Thymus (tissue), 11 donors: ENCODE measurements around the gene EXOC6B. TPM values are rescaled to one million over a fixed set of nuclear protein-coding genes. Genes with fewer than 3 reads are reported as not detected.

Source experiments
- DNase-seq, 9 donors: peaks; one replicate each; pipeline ENCODE4 v3.0.0-alpha.2; 2013; ENCODE audit warnings: low spot score in 9 of 9, low read depth in 6 of 9, missing footprints in 1 of 9
- H3K27ac ChIP-seq, 2 donors: one replicate each; pipeline ENCODE4 v1.5.1; 2013; ENCODE audit warnings: control low read depth in 1 of 2, low read depth in 1 of 2, low read length in 1 of 2, mild to moderate bottlenecking in 1 of 2, moderate library complexity in 1 of 2
- H3K27me3 ChIP-seq, 2 donors: one replicate each; pipeline ENCODE4 v1.5.1; 2013; ENCODE audit warnings: low read length in 1 of 2; ENCODE audit not compliant: control insufficient read depth in 2 of 2, insufficient read depth in 1 of 2
- H3K36me3 ChIP-seq, 2 donors: one replicate each; pipeline ENCODE4 v1.5.1; 2013; ENCODE audit warnings: low read length in 1 of 2, mild to moderate bottlenecking in 1 of 2, moderate library complexity in 1 of 2; ENCODE audit not compliant: control insufficient read depth in 2 of 2, insufficient read depth in 2 of 2
- H3K4me1 ChIP-seq, 2 donors: one replicate each; pipeline ENCODE4 v1.5.1; 2013; ENCODE audit warnings: low read length in 2 of 2; ENCODE audit not compliant: control insufficient read depth in 2 of 2, insufficient read depth in 2 of 2
- H3K4me3 ChIP-seq, 2 donors: one replicate each; pipeline ENCODE4 v1.5.1; 2013; ENCODE audit warnings: low read length in 2 of 2, control low read depth in 1 of 2, mild to moderate bottlenecking in 1 of 2
- H3K9me3 ChIP-seq, 2 donors: one replicate each; pipeline ENCODE4 v1.5.1; 2013; ENCODE audit warnings: low read length in 1 of 2, mild to moderate bottlenecking in 1 of 2; ENCODE audit not compliant: control insufficient read depth in 2 of 2, insufficient read depth in 1 of 2
- WGBS: extraction: QIAGEN DNeasy Blood & Tissue Kit; methylation state at CpG from one replicate; pipeline ENCODE4 v1.1.7; 2013; 5-methylcytosine and 5-hydroxymethylcytosine counted together
- polyA plus RNA-seq: library from polyadenylated mRNA; stranded (reverse); fragments of 200-250 nt; gene quantifications from one replicate; pipeline ENCODE4 v1.2.3, GENCODE V29; 2013
- total RNA-seq: library from RNA; stranded (reverse); fragments of 120-200 nt; gene quantifications from one replicate; pipeline ENCODE4 v1.2.4, GENCODE V29; 2013
- donor health status: healthy.

EXOC6B gene
- total and polyA plus RNA-seq, 2 donors: 5.0 to 6.2 TPM

- Histone ChIP-seq H3K9me3 (no peaks in the 10 kb centered on the region), H3K36me3 (no peaks in the 10 kb centered on the region), H3K4me1 (no peaks in the 10 kb centered on the region), H3K4me3 (no peak overlapping the region), H3K27me3 (no peaks in the 10 kb centered on the region), H3K27ac (no peak overlapping the region)
- no peak for DNase-seq
These were observed 22.1 kb downstream of the EXOC6B start for GRCh38 chr2:72803626-72804320.

GRCh38 chr2:72803151-72803550, 22.7 kb downstream of the EXOC6B start:
- no peak for DNase-seq
- H3K4me1 ChIP-seq: no peaks in the 10 kb centered on the region
- no peaks in the 10 kb centered on the region for H3K9me3 ChIP-seq
- no peak overlapping the region for H3K27ac ChIP-seq
- H3K36me3 ChIP-seq: no peaks in the 10 kb centered on the region
- no peak overlapping the region for H3K4me3 ChIP-seq
- H3K27me3 ChIP-seq: no peaks in the 10 kb centered on the region
- WGBS: 94% methylated on average over 1 of the region's 1 CpG

GRCh38 chr2:72800492-72800891, 25.3 kb downstream of the EXOC6B start:
- Histone ChIP-seq H3K36me3 (no peaks in the 10 kb centered on the region), H3K9me3 (no peaks in the 10 kb centered on the region), H3K4me3 (no peak overlapping the region)

GRCh38 chr2:72797740-72798139, 28.1 kb downstream of the EXOC6B start:
- H3K27ac ChIP-seq: no peak overlapping the region
- 98% methylated on average over 4 of the region's 4 CpGs for WGBS
- H3K4me3 ChIP-seq: no peak overlapping the region
- no peaks in the 10 kb centered on the region for H3K27me3 ChIP-seq
- DNase-seq: no peak
- no peaks in the 10 kb centered on the region for H3K9me3 ChIP-seq
- no peaks in the 10 kb centered on the region for H3K4me1 ChIP-seq
- no peaks in the 10 kb centered on the region for H3K36me3 ChIP-seq

More at GRCh38 chr2:72800492-72800891, 25.3 kb downstream of the EXOC6B start:
- Histone ChIP-seq H3K27me3 (no peaks in the 10 kb centered on the region), H3K27ac (no peak overlapping the region), H3K4me1 (no peaks in the 10 kb centered on the region)
- 96% methylated on average over 2 of the region's 2 CpGs for WGBS
- no peak for DNase-seq

GRCh38 chr2:72796766-72797165, 29.1 kb downstream of the EXOC6B start:
- no peak for DNase-seq
- H3K4me1 ChIP-seq: no peaks in the 10 kb centered on the region
- no peak overlapping the region for H3K27ac ChIP-seq
- no peaks in the 10 kb centered on the region for H3K36me3 ChIP-seq
- H3K4me3 ChIP-seq: no peak overlapping the region
- no peaks in the 10 kb centered on the region for H3K27me3 ChIP-seq
- H3K9me3 ChIP-seq: no peaks in the 10 kb centered on the region

GRCh38 chr2:72794572-72794971, 31.3 kb downstream of the EXOC6B start:
- Histone ChIP-seq H3K27me3 (no peaks in the 10 kb centered on the region), H3K36me3 (no peaks in the 10 kb centered on the region), H3K4me1 (no peaks in the 10 kb centered on the region), H3K4me3 (no peak overlapping the region), H3K27ac (no peak overlapping the region), H3K9me3 (no peaks in the 10 kb centered on the region)
- DNase-seq: no peak
- 92% methylated on average over 1 of the region's 1 CpG for WGBS

GRCh38 chr2:72793798-72794440, 31.9 kb downstream of the EXOC6B start:
- H3K27me3 ChIP-seq: no peaks in the 10 kb centered on the region
- no peaks in the 10 kb centered on the region for H3K9me3 ChIP-seq
- no peak overlapping the region for H3K4me3 ChIP-seq
- no peaks in the 10 kb centered on the region for H3K36me3 ChIP-seq
- no peaks in the 10 kb centered on the region for H3K4me1 ChIP-seq
- DNase-seq: peak in 2 of 9 donors; percentile 0 to 26
- 74% methylated on average over 3 of the region's 3 CpGs for WGBS
- no peak overlapping the region for H3K27ac ChIP-seq

GRCh38 chr2:72789241-72789640, 36.6 kb downstream of the EXOC6B start:
- WGBS: 98% methylated on average over 1 of the region's 1 CpG

GRCh38 chr2:72788756-72789155, 37.1 kb downstream of the EXOC6B start:
- DNase-seq: no peak
- H3K4me3 ChIP-seq: no peak overlapping the region
- H3K36me3 ChIP-seq: no peaks in the 10 kb centered on the region
- no peaks in the 10 kb centered on the region for H3K9me3 ChIP-seq
- H3K4me1 ChIP-seq: no peaks in the 10 kb centered on the region
- no peaks in the 10 kb centered on the region for H3K27me3 ChIP-seq
- 98% methylated on average over 1 of the region's 1 CpG for WGBS
- H3K27ac ChIP-seq: no peak overlapping the region

More at GRCh38 chr2:72789241-72789640, 36.6 kb downstream of the EXOC6B start:
- Histone ChIP-seq H3K27ac (no peak overlapping the region), H3K4me1 (no peaks in the 10 kb centered on the region), H3K36me3 (no peaks in the 10 kb centered on the region), H3K9me3 (no peaks in the 10 kb centered on the region), H3K4me3 (no peak overlapping the region), H3K27me3 (no peaks in the 10 kb centered on the region)
- no peak for DNase-seq
